ENCODE measurements around the gene NKIRAS2. TPM values are rescaled to one million over a fixed set of nuclear protein-coding genes. Genes with fewer than 3 reads are reported as not detected.

The NKIRAS2 gene
- total and polyA plus RNA-seq, 2 of the 13 experiments (the other 11 are each of a cell fraction or from before 2014, with no cell fraction given): 27.9 to 42.0 TPM

DNA sequence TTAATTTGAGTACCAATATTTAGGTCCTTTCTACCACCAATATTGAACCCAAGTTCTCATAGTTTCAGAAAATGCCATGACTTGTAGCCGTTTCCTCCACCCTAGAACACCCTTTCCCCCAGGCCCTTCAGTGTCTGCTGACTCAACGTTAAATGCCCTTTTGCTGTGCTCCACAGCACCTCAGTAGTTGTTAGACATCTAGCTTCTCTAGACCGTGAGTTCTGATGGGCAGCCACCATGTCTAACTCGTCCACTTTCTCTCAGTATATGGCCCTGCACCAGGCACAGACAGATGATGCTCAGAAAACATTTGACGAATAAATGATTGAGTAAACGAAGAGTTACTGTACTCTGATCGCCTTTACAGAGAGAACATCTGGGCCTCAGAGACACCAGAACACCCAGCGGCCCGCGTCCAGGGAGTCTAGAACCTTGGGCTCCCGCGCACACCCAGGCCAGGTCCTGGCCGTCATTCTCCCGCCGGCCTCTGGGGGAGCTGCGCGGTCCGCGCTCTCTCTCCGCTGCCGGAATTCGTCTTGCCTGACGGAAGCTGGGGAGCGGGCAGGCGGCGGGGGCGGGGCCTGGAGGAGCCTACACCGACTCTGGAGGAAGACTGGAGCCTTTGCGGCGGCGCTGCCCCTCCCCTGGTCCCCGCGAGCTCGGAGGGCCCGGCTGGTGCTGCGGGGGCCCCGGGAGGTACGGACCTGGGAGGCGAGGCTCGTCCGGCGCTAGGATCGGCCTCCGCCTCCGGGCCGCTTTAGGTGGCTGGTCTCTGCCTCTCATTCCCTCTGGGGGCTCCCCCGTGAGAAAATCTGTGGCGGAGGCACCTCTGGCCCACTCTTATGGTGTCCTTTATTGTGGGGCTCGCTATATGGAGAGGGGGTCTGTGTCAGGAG lies at the start of gene NKIRAS2 (continued):
- 0 out of 2 replicates have a peak, but pooled peaks have one; percentile 55 for TF ChIP-seq SMAD1 (CRISPR knock-in tag; IDR thresholded peaks at IDR 0.05; ENCODE audit: borderline replicate concordance, low read depth)
- no peak for TF ChIP-seq CEBPB (IDR thresholded peaks at IDR 0.05; ENCODE audit: borderline replicate concordance, low read depth, low read length)
- no peak for TF ChIP-seq ZSCAN25 (CRISPR knock-in tag; IDR thresholded peaks at IDR 0.05)
- peak; percentile 81 for TF ChIP-seq RBM39 (IDR thresholded peaks at IDR 0.05; ENCODE audit: low read depth, low read length, poor library complexity, severe bottlenecking)
- no peak for TF ChIP-seq ZNF780A (CRISPR knock-in tag; IDR thresholded peaks at IDR 0.05)
- TF ChIP-seq, protein P1, sequence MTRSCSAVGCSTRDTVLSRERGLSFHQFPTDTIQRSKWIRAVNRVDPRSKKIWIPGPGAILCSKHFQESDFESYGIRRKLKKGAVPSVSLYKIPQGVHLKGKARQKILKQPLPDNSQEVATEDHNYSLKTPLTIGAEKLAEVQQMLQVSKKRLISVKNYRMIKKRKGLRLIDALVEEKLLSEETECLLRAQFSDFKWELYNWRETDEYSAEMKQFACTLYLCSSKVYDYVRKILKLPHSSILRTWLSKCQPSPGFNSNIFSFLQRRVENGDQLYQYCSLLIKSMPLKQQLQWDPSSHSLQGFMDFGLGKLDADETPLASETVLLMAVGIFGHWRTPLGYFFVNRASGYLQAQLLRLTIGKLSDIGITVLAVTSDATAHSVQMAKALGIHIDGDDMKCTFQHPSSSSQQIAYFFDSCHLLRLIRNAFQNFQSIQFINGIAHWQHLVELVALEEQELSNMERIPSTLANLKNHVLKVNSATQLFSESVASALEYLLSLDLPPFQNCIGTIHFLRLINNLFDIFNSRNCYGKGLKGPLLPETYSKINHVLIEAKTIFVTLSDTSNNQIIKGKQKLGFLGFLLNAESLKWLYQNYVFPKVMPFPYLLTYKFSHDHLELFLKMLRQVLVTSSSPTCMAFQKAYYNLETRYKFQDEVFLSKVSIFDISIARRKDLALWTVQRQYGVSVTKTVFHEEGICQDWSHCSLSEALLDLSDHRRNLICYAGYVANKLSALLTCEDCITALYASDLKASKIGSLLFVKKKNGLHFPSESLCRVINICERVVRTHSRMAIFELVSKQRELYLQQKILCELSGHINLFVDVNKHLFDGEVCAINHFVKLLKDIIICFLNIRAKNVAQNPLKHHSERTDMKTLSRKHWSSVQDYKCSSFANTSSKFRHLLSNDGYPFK (CRISPR knock-in tag; IDR thresholded peaks at IDR 0.05; ENCODE audit: borderline replicate concordance): peak; percentile 93
- TF ChIP-seq ATF1 (CRISPR knock-in tag; IDR thresholded peaks at IDR 0.05): 0 out of 2 replicates have a peak, but pooled peaks have one; percentile 44
- TF ChIP-seq ZNF546 (CRISPR knock-in tag; conservative IDR thresholded peaks at IDR 0.05): peak; percentile 61
- TF ChIP-seq ZNF326 (CRISPR knock-in tag; IDR thresholded peaks at IDR 0.05; ENCODE audit: borderline replicate concordance): no peak
- TF ChIP-seq SMYD3 (CRISPR knock-in tag; IDR thresholded peaks at IDR 0.05): 0 out of 2 replicates have a peak, but pooled peaks have one; percentile 54
- TF ChIP-seq MTA1 (CRISPR knock-in tag; IDR thresholded peaks at IDR 0.05; ENCODE audit: borderline replicate concordance): peak; percentile 84; the same call in 1 of the 2 replicates
- TF ChIP-seq NFE2L2 (IDR thresholded peaks at IDR 0.05; ENCODE audit: low read length): 0 out of 2 replicates have a peak, but pooled peaks have one; percentile 0
- TF ChIP-seq, protein P2, sequence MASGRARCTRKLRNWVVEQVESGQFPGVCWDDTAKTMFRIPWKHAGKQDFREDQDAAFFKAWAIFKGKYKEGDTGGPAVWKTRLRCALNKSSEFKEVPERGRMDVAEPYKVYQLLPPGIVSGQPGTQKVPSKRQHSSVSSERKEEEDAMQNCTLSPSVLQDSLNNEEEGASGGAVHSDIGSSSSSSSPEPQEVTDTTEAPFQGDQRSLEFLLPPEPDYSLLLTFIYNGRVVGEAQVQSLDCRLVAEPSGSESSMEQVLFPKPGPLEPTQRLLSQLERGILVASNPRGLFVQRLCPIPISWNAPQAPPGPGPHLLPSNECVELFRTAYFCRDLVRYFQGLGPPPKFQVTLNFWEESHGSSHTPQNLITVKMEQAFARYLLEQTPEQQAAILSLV (CRISPR knock-in tag; IDR thresholded peaks at IDR 0.05; ENCODE audit: borderline replicate concordance): peak; percentile 98
- TF ChIP-seq, protein P3, sequence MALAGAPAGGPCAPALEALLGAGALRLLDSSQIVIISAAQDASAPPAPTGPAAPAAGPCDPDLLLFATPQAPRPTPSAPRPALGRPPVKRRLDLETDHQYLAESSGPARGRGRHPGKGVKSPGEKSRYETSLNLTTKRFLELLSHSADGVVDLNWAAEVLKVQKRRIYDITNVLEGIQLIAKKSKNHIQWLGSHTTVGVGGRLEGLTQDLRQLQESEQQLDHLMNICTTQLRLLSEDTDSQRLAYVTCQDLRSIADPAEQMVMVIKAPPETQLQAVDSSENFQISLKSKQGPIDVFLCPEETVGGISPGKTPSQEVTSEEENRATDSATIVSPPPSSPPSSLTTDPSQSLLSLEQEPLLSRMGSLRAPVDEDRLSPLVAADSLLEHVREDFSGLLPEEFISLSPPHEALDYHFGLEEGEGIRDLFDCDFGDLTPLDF (CRISPR knock-in tag; IDR thresholded peaks at IDR 0.05): peak; percentile 86
- TF ChIP-seq PAX8 (CRISPR knock-in tag; IDR thresholded peaks at IDR 0.05; ENCODE audit: borderline replicate concordance): 0 out of 2 replicates have a peak, but pooled peaks have one; percentile 72
- 0 out of 2 replicates have a peak, but pooled peaks have one; percentile 22 for TF ChIP-seq ZNF160 (CRISPR knock-in tag; IDR thresholded peaks at IDR 0.05)
- TF ChIP-seq CENPT (CRISPR knock-in tag; IDR thresholded peaks at IDR 0.05; ENCODE audit: low read depth): no peak
- TF ChIP-seq ZSCAN12 (CRISPR knock-in tag; IDR thresholded peaks at IDR 0.05): peak; percentile 85; the same call in 1 of the 2 replicates
- no peak; the same call in 1 of the 2 replicates for TF ChIP-seq ZIK1 (CRISPR knock-in tag; IDR thresholded peaks at IDR 0.05; ENCODE audit: borderline replicate concordance, low read depth)
- TF ChIP-seq SMAD3 (CRISPR knock-in tag; IDR thresholded peaks at IDR 0.05): peak; percentile 37; the same call in 1 of the 2 replicates
- TF ChIP-seq MIXL1 (CRISPR knock-in tag; IDR thresholded peaks at IDR 0.05): peak; percentile 87
- peak; percentile 86 for TF ChIP-seq NRL (CRISPR knock-in tag; IDR thresholded peaks at IDR 0.05; ENCODE audit: borderline replicate concordance)
- peak; percentile 72; the same call in 1 of the 2 replicates for TF ChIP-seq HDAC2 (CRISPR knock-in tag; IDR thresholded peaks at IDR 0.05)
- peak; percentile 65; the same call in 1 of the 2 replicates for TF ChIP-seq ETV6 (CRISPR knock-in tag; conservative IDR thresholded peaks at IDR 0.05)

All from HepG2 (cell line).